Activated gamma-delta T cell treated with anti-CD3 and anti-CD28 coated beads, Interleukin-2, amount 50 U/mL, for 16 hours (primary cell): Measurements from ENCODE around the gene NPS.

ENCODE experiments used
- DNase-seq: peaks from one replicate; pipeline ENCODE4 v3.0.0-alpha.2; 2020; ENCODE audit warnings: low read depth

NPS gene

GRCh38 chr10:127561647-127562046 is 12.5 kb downstream of the NPS start:
- no peak for DNase-seq

- DNase-seq: no peak
Measured at GRCh38 chr10:127563718-127564553, 14.8 kb downstream of the NPS start.

GRCh38 chr10:127564644-127565043 is 15.5 kb downstream of the NPS start:
- DNase-seq: no peak

- no peak for DNase-seq
Measured at GRCh38 chr10:127565583-127565982, 16.5 kb downstream of the NPS start.

GRCh38 chr10:127569210-127569609 is 20.1 kb downstream of the NPS start:
- no peak for DNase-seq

GRCh38 chr10:127570036-127570435 is 20.9 kb downstream of the NPS start:
- DNase-seq: no peak

GRCh38 chr10:127571386-127571785 is 22.3 kb downstream of the NPS start:
- no peak for DNase-seq

- no peak for DNase-seq
Measured at GRCh38 chr10:127576051-127576450, 26.9 kb downstream of the NPS start.

- DNase-seq: no peak
Measured at GRCh38 chr10:127576740-127577161, 27.6 kb downstream of the NPS start.

GRCh38 chr10:127577376-127578258 is 28.5 kb downstream of the NPS start:
- no peak for DNase-seq

GRCh38 chr10:127578259-127578960 is 29.3 kb downstream of the NPS start:
- no peak for DNase-seq

GRCh38 chr10:127578961-127579305 is 29.8 kb downstream of the NPS start:
- no peak for DNase-seq

- no peak for DNase-seq
Measured at GRCh38 chr10:127579640-127580039, 30.5 kb downstream of the NPS start.

GRCh38 chr10:127580822-127581221 is 31.7 kb downstream of the NPS start:
- no peak for DNase-seq

- no peak for DNase-seq
Measured at GRCh38 chr10:127585519-127586023, 36.5 kb downstream of the NPS start.

- DNase-seq: no peak
Measured at GRCh38 chr10:127587668-127588365, 38.7 kb downstream of the NPS start.

- DNase-seq: no peak
Measured at GRCh38 chr10:127592586-127592985, 43.5 kb downstream of the NPS start.

- DNase-seq: no peak
Measured at GRCh38 chr10:127600479-127600878, 51.4 kb downstream of the NPS start.
